ENCODE results near the gene SHANK1.

DNA sequence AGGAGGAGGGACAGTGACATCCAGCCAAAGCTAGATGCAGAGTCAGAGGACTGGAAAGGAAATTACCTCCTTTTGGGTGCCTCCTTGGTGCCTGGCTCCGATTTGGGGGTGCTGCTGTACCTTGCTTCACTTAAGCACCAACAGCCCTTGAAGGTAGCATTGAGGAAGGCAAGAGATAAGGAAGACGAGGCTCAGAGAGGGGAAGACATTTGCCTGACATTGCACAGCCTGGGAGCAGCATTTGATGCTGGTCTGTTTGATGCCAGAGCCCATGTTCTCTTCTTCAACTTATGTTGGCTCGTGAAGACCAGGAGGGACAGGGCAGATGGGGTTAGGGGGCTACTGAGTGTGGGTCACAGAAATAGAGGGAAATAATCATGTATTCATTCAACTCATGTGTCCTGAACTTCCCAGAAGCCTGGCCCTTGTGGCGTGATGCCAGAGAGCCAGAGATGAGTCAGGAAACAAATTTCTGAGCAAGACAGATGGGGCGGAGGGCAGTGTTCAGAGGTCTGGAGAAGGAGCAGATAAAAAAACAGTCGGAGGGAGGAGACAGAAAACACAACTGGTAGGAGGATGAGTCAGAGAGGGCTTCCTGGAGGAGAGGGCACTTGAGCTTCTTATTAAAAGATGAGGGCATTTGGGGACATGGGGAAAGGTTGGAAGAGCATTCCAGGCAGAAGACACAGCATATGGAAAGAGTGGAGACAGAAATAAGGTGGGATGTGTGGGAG is 73.4 kb downstream of the SHANK1 start:
- TF ChIP-seq POLR2A (IDR thresholded peaks at IDR 0.05; ENCODE audit: low read depth, low read length) (no peak), POLR2AphosphoS5 (IDR thresholded peaks at IDR 0.05; ENCODE audit: low read depth, low read length) (no peak), TAF1 (IDR thresholded peaks at IDR 0.05; ENCODE audit: low read depth, low read length) (no peak), SPI1 (IDR thresholded peaks at IDR 0.05; ENCODE audit: low read depth, low read length) (no peak), POU2F2 (IDR thresholded peaks at IDR 0.05; ENCODE audit: low read depth, low read length) (no peak), PAX5 (IDR thresholded peaks at IDR 0.05; ENCODE audit: insufficient read depth, low read length, severe bottlenecking) (no peak)

Measured in GM12891 (cell line).